ENCODE measurements around the gene ELAPOR1.
"Not testable (repeated sequence)": the region's sequence is repeated elsewhere in the genome, so short reads cannot be mapped to it uniquely, and the experiment has no call there.

The ELAPOR1 gene

GRCh38 chr1:109140392-109140791, 26.5 kb downstream of the ELAPOR1 start:
- no peak for DNase-seq

DNA sequence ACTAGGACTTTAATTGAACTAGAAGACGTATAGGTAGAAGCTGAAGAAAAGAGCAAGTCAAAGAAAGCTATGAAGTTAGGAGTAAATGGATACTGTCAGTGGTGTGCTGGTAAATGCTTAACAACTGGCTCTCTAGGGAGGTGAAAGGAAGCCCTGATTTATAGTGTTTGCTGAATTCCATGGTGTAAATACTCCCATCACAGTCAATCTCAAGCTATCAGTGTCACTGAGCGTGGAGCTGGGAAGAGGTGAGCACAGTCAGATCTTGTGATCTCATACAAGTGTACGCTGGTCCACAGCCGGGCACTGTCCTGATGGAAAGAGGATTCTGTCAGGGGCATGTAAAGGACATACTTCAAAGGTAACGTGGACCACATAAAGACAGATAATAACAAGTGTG, 28.3 kb downstream of the ELAPOR1 start:
- DNase-seq = no peak

- not testable (repeated sequence) for DNase-seq
Measured at GRCh38 chr1:109142725-109143124, 28.8 kb downstream of the ELAPOR1 start.

GRCh38 chr1:109148987-109149561, 35.2 kb downstream of the ELAPOR1 start:
- no peak for DNase-seq

DNA sequence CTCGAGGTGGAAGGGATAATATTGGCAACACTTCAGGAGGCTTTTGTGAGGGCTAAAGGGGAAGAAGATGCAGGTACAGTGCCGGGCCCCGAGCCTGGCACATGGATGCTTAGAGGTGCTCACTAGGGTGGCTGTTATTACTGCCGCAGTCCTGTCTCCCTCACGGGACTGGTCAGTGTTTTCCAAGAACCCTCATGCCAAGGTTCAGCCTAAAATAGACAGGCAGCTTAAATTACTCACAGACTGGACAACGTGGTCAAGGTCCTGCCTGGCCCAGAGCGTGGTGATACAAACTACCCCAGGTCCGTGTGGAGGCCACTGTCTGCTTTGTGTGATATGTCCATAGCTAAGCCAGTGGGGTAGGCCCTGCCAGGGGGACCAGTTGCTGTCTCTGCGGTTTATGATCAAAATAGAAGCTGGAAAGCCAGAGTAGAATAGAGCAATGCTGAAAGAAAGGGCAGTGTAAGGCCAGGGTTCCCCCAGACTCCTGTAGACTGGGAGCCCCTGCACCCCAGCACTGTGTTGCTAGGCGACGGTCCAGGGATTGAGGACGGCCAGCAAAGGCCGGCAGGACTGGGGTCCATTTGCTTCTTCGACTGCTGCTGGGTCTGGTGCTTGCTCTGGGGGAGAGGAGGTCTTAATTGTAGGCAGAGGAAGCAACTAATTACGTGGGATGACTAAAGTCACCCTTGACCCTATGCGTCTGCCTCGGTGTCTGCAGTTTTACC, 36.1 kb downstream of the ELAPOR1 start:
- DNase-seq = no peak

DNA sequence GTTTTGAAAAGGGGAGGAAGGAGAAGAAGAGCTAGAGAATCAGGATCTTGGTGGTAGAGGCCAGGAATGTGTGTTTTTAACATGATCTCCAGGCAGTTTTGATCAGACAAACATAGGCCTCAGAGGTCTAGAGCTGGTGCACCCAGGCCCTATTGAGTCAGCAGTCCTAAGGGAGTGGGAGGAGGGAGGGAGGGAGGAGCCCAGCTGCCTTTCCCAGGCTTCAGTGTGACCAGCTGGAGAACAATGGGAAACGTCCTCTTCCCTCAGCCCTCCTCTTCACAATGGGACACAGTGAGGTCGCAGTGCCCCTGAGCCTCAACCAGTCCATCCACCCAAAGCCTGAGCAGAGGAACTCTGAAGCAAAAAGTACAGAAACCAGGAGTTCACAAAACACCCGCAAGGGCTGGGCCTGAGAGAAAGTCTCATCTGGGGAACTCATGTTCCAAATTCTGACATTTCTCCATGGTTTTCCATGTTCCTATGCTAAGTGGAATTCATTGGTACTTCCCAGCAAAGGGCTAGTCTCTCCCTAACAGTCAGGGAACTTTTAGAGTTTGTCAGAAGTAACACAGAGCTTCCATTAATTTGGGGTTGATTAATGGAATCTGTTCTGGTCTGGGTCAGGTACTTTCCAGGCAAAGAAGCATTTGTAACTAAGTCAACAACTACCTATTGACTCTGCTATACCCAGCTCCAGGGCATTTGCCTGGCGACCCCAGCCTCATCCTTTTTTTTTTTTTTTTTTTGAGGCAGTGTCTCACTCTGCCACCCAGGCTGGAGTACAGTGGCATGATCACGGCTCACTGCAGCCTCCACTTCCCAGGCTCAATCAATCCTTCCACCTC, 37.5 kb downstream of the ELAPOR1 start:
- DNase-seq = no peak

DNA sequence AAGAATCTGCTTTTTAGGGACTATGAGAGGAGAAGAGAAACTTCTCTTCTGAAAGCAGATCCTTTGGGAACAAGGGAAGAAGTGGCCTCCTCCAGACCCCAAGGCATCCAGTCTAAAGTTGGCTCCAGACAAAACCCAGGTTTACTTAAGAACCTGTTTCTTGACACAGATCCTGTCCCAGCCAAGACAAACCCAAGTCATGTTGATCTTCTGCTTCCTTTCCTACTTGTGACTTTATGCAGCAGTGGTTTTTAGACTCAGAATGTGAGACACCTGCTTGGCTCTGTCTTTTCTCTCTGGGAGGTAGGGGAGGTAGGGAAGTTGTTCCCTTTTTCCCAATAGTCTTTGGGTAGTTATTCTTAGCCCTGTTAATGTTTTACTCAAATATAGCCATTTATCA, 38.3 kb downstream of the ELAPOR1 start:
- no peak for DNase-seq

- no peak for DNase-seq
Measured at GRCh38 chr1:109156916-109157385, 43.0 kb downstream of the ELAPOR1 start.

DNA sequence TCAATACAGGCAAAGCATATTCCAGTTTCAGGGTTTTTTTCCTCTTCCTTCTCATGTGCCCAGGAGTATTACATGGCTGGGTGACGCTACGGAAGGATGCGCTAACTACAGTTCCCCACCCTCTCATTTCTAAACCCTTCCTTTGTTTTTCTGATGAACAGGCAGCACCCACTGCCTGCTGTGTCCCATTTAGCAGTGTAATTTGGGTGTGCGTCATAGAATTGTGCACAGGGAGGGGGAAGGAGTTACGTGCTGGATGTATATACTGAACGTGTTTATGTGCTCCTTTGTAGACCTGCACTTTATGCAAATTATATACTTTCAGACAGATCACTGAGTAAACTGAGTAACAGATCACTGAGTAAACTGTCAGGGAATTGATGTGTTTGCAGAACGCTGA, 44.5 kb downstream of the ELAPOR1 start:
- no peak for DNase-seq

GRCh38 chr1:109159326-109159725, 45.4 kb downstream of the ELAPOR1 start:
- DNase-seq = no peak

DNA sequence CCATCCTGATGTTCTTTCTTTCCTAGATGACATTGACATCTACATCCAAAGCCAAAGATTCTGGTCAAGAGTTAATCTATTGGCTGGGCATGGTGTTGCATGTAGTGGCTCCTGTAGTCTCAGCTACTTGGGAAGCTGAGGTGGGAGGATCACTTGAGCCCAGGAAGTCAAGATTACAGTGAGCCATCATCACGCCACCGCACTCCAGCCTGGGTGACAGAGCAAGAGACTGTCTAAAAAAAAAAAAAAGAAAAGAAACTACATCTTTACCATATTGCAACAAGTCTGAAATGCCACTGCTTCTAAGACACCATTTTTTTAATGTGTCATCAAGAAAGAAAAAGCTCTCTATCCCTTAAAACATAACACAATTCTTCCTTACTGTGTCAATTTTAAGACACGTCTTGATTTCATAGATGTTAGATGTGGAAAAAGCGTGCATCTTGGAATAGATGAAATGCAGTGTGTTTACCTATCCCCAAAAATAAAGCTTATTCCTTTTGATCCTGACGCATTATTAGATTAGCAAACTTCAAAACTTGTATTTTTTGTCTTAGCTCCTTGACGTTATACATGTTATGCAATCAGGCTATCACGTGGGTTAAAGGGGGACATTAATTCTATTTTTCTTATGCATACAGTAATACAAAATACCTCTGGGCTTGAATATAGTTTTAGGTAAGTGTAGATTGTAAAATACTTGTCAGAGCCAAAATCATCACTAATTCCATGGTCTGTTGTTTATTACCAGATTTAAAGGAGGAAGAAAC, 46.3 kb downstream of the ELAPOR1 start:
- no peak for DNase-seq

GRCh38 chr1:109161858-109162606, 48.1 kb downstream of the ELAPOR1 start:
- DNase-seq = no peak

DNA sequence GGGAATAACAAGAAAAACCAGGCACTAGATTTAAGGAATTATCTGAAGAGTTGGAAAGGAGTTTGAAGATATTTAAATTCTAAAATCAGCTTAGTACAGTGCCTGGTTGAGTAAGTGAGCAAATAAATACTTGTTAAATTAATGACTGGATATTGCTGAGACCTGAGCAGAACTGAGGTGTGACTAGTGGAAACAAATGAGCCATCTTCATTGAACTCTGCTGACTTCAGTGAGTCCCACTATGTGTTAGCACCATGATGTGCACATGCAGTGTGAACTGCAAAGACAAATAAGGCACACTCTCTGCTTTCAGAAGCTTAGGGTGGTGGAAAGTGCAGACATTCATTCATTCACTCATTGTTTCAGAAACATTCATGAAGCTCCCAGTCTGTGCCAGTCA, 48.7 kb downstream of the ELAPOR1 start:
- no peak for DNase-seq

DNA sequence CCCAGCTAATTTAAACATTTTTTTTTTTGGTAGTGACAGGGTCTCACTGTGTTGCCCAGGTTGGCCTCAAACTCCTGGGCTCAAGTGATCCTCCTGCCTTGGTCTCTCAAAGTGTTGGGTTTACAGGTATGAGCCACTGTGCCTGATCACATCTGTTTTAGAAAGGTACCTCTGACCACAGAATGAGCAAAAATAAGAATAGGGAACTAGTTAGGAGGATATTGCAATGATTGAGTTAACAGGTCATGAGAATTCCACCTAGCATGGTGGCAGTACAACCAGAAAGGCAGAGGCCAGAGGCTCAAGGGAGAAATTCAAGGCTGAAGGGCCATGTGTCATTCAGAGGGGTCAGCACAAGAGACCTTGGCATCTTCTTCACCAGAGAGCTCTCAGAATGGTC, 49.6 kb downstream of the ELAPOR1 start:
- no peak for DNase-seq
